HepG2 (cell line): Measurements from ENCODE around the gene VAC14. TPM values are rescaled to one million over a fixed set of nuclear protein-coding genes. Genes with fewer than 3 reads are reported as not detected.

Source experiments
- AGO1 ChIP-seq: fragments of 200-400 bp; formaldehyde crosslinking; IDR thresholded peaks from 2 replicates; pipeline ENCODE4 v1.6.1; 2017; ENCODE audit warnings: mild to moderate bottlenecking, low read depth, low read length, moderate library complexity; ENCODE audit not compliant: poor library complexity, severe bottlenecking
- GZF1 ChIP-seq: sonication (generic); formaldehyde crosslinking; IDR thresholded peaks from 2 replicates; pipeline ENCODE4 v1.5.1; 2020; ENCODE audit warnings: mild to moderate bottlenecking, missing genetic modification reagents
- LCORL ChIP-seq, 2 experiments: fragments of 450-650 bp in 1 of 2; sonication (generic) in 1 of 2; formaldehyde crosslinking in 1 of 2; IDR thresholded peaks; 2 replicates each; pipeline versions ENCODE4 v1.5.0 to v1.6.1; 2017 to 2020; ENCODE audit warnings: antibody characterized with exemption in 1 of 2, missing genetic modification reagents in 1 of 2
- NCOR1 ChIP-seq: fragments of 200-600 bp; sonication (generic); IDR thresholded peaks from 2 replicates; pipeline ENCODE4 v1.7.0; 2017; ENCODE audit warnings: antibody characterized with exemption, low read length, borderline replicate concordance
- PCBP2 ChIP-seq: fragments of 200-400 bp; formaldehyde crosslinking; optimal IDR thresholded peaks from 2 replicates; pipeline ENCODE3; 2018; ENCODE audit warnings: low read length, low read depth; ENCODE audit not compliant: poor library complexity, severe bottlenecking
- PPARG ChIP-seq: conservative IDR thresholded peaks from 2 replicates; pipeline ENCODE4 v1.6.1; 2016; ENCODE audit warnings: missing biosample characterization, missing genetic modification reagents
- RARG ChIP-seq: sonication (generic); formaldehyde crosslinking; IDR thresholded peaks from 2 replicates; pipeline ENCODE4 v1.4.0; 2020; ENCODE audit warnings: low read depth, mild to moderate bottlenecking, missing genetic modification reagents
- SP5 ChIP-seq: IDR thresholded peaks from 2 replicates; pipeline ENCODE4 v1.6.1; 2016; ENCODE audit warnings: low read depth, borderline replicate concordance
- U2AF2 ChIP-seq: fragments of 200-400 bp; formaldehyde crosslinking; IDR thresholded peaks from 2 replicates; pipeline ENCODE4 v1.6.1; 2017; ENCODE audit warnings: low read depth, mild to moderate bottlenecking, low read length
- XBP1 ChIP-seq: sonication (generic); formaldehyde crosslinking; IDR thresholded peaks from 2 replicates; pipeline ENCODE4 v1.5.0; 2020; ENCODE audit warnings: missing genetic modification reagents
- ZBTB2 ChIP-seq: sonication (generic); formaldehyde crosslinking; IDR thresholded peaks from 2 replicates; pipeline ENCODE4 v1.8.0; 2022; ENCODE audit warnings: low read depth, missing genetic modification reagents
- ZBTB8A ChIP-seq: sonication (generic); formaldehyde crosslinking; IDR thresholded peaks from 2 replicates; pipeline ENCODE4 v1.4.0; 2020; ENCODE audit warnings: mild to moderate bottlenecking, low read depth, missing genetic modification reagents, borderline replicate concordance
- ZFP37 ChIP-seq: sonication (generic); formaldehyde crosslinking; IDR thresholded peaks from 2 replicates; pipeline ENCODE4 v1.4.0; 2020; ENCODE audit warnings: missing genetic modification reagents, borderline replicate concordance
- ZNF160 ChIP-seq: sonication (generic); formaldehyde crosslinking; IDR thresholded peaks from 2 replicates; pipeline ENCODE4 v1.8.0; 2022; ENCODE audit warnings: mild to moderate bottlenecking, inconsistent platforms, missing genetic modification reagents
- ZNF282 ChIP-seq: fragments of 450-650 bp; IDR thresholded peaks from 2 replicates; pipeline ENCODE4 v1.6.1; 2018; ENCODE audit not compliant: partially characterized antibody
- ZNF30 ChIP-seq: sonication (generic); formaldehyde crosslinking; IDR thresholded peaks from 2 replicates; pipeline ENCODE4 v1.5.0; 2020; ENCODE audit warnings: mild to moderate bottlenecking, missing genetic modification reagents
- ZNF326 ChIP-seq: sonication (generic); formaldehyde crosslinking; IDR thresholded peaks from 2 replicates; pipeline ENCODE4 v1.4.0; 2020; ENCODE audit warnings: missing genetic modification reagents, borderline replicate concordance
- ZNF333 ChIP-seq: sonication (generic); formaldehyde crosslinking; IDR thresholded peaks from 2 replicates; pipeline ENCODE4 v1.4.0; 2020; ENCODE audit warnings: mild to moderate bottlenecking, missing genetic modification reagents, borderline replicate concordance
- ZNF572 ChIP-seq: sonication (generic); formaldehyde crosslinking; IDR thresholded peaks from 2 replicates; pipeline ENCODE4 v1.5.1; 2020; ENCODE audit warnings: mild to moderate bottlenecking, missing genetic modification reagents
- ZNF816 ChIP-seq: sonication (generic); formaldehyde crosslinking; IDR thresholded peaks from 2 replicates; pipeline ENCODE4 v1.8.0; 2022; ENCODE audit warnings: missing genetic modification reagents, mild to moderate bottlenecking, borderline replicate concordance
- polyA plus RNA-seq, 8 experiments: library from polyadenylated mRNA; depleted of rRNA in 3 of 8; stranded (reverse) in 7 of 8; unstranded in 1 of 8; fragments of >200 nt; fragmentation: Illumina TruSeq in 4 of 8; extraction: Trizol in 4 of 8; gene quantifications; 2 replicates each; pipeline versions ENCODE4 v1.2.1 to v1.2.3, GENCODE V29; 2011 to 2016; ENCODE audit warnings: low read depth in 4 of 8, missing spikeins in 1 of 8, mixed read lengths in 1 of 8; ENCODE audit not compliant: insufficient read depth in 1 of 8
- total RNA-seq, 5 experiments: library from RNA; depleted of rRNA; stranded (reverse); fragments of >200 nt; fragmentation: Illumina TruSeq; extraction: Trizol; gene quantifications; 2 replicates each; pipeline ENCODE4 v1.2.3, GENCODE V29; 2016; ENCODE audit warnings: low read depth in 1 of 5
- TF ChIP-seq, protein P1 (sequence below): sonication (generic); formaldehyde crosslinking; IDR thresholded peaks from 2 replicates; pipeline ENCODE4 v1.5.0; 2020; ENCODE audit warnings: missing genetic modification reagents
- TF ChIP-seq, protein P2 (sequence below): sonication (generic); formaldehyde crosslinking; IDR thresholded peaks from 2 replicates; pipeline ENCODE4 v1.4.0; 2020; ENCODE audit warnings: missing genetic modification reagents, borderline replicate concordance
- TF ChIP-seq, protein P3 (sequence below): IDR thresholded peaks from 2 replicates; pipeline ENCODE4 v1.6.1; 2016; ENCODE audit warnings: control low read depth

VAC14 gene
- total and polyA plus RNA-seq, 2 of the 13 experiments (the other 11 are each of a cell fraction or from before 2014, with no cell fraction given), result 23.5 to 24.6 TPM

DNA sequence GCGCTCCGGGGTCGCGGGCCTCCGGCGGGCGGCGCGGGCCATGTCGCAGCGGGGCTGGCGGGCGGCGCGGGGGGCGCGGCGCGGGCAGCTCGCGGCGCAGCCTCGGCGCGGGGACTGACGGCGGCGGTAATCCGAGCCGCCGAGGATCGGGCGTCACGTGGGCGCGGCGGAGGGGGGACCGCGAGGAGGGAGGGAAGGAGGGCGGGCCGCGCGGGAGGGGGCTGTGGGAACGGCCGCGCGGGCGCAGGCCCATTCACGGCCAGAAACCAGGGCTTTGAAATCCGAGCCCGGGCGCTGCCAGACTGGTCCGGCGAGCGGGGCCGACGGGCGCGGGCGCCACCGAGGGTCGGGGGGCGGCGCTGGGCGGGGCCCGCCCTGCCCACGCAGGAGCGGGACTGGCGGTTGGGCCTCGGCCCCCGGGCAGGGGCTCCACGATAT, 115.0 kb downstream of the VAC14 start, which contains the start of gene MTSS2 (continued):
- TF ChIP-seq, protein P1, sequence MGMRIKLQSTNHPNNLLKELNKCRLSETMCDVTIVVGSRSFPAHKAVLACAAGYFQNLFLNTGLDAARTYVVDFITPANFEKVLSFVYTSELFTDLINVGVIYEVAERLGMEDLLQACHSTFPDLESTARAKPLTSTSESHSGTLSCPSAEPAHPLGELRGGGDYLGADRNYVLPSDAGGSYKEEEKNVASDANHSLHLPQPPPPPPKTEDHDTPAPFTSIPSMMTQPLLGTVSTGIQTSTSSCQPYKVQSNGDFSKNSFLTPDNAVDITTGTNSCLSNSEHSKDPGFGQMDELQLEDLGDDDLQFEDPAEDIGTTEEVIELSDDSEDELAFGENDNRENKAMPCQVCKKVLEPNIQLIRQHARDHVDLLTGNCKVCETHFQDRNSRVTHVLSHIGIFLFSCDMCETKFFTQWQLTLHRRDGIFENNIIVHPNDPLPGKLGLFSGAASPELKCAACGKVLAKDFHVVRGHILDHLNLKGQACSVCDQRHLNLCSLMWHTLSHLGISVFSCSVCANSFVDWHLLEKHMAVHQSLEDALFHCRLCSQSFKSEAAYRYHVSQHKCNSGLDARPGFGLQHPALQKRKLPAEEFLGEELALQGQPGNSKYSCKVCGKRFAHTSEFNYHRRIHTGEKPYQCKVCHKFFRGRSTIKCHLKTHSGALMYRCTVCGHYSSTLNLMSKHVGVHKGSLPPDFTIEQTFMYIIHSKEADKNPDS, result no peak
- no peak for TF ChIP-seq ZFP37 (CRISPR knock-in tag)
- TF ChIP-seq ZBTB8A (CRISPR knock-in tag), result no peak
- TF ChIP-seq ZNF30 (CRISPR knock-in tag), result no peak
- no peak for TF ChIP-seq GZF1
- TF ChIP-seq ZNF326 (CRISPR knock-in tag), result 0 out of 2 replicates have a peak, but pooled peaks have one; percentile 49
- no peak for TF ChIP-seq NCOR1
- TF ChIP-seq U2AF2, result no peak
- TF ChIP-seq, protein P2, sequence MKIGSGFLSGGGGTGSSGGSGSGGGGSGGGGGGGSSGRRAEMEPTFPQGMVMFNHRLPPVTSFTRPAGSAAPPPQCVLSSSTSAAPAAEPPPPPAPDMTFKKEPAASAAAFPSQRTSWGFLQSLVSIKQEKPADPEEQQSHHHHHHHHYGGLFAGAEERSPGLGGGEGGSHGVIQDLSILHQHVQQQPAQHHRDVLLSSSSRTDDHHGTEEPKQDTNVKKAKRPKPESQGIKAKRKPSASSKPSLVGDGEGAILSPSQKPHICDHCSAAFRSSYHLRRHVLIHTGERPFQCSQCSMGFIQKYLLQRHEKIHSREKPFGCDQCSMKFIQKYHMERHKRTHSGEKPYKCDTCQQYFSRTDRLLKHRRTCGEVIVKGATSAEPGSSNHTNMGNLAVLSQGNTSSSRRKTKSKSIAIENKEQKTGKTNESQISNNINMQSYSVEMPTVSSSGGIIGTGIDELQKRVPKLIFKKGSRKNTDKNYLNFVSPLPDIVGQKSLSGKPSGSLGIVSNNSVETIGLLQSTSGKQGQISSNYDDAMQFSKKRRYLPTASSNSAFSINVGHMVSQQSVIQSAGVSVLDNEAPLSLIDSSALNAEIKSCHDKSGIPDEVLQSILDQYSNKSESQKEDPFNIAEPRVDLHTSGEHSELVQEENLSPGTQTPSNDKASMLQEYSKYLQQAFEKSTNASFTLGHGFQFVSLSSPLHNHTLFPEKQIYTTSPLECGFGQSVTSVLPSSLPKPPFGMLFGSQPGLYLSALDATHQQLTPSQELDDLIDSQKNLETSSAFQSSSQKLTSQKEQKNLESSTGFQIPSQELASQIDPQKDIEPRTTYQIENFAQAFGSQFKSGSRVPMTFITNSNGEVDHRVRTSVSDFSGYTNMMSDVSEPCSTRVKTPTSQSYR (CRISPR knock-in tag), result no peak
- no peak; the same call in 1 of the 2 replicates for TF ChIP-seq PPARG (CRISPR knock-in tag)
- no peak for TF ChIP-seq XBP1
- no peak; the same call in 1 of the 2 replicates for TF ChIP-seq ZNF160
- no peak for TF ChIP-seq RARG (CRISPR knock-in tag)
- TF ChIP-seq, protein P3, sequence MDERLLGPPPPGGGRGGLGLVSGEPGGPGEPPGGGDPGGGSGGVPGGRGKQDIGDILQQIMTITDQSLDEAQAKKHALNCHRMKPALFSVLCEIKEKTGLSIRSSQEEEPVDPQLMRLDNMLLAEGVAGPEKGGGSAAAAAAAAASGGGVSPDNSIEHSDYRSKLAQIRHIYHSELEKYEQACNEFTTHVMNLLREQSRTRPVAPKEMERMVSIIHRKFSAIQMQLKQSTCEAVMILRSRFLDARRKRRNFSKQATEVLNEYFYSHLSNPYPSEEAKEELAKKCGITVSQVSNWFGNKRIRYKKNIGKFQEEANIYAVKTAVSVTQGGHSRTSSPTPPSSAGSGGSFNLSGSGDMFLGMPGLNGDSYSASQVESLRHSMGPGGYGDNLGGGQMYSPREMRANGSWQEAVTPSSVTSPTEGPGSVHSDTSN (CRISPR knock-in tag), result no peak
- TF ChIP-seq ZBTB2, result peak; percentile 74
- TF ChIP-seq ZNF816 (CRISPR knock-in tag), result no peak
- TF ChIP-seq LCORL (IDR thresholded peaks at IDR 0.05), result no peak
- TF ChIP-seq LCORL (CRISPR knock-in tag; IDR thresholded peaks at IDR 0.05), result peak; percentile 49
- TF ChIP-seq ZNF333 (CRISPR knock-in tag), result 0 out of 2 replicates have a peak, but pooled peaks have one; percentile 11
- no peak for TF ChIP-seq AGO1
- TF ChIP-seq ZNF572, result no peak
- TF ChIP-seq SP5 (CRISPR knock-in tag), result peak; percentile 63
- no peak for TF ChIP-seq ZNF282
- TF ChIP-seq PCBP2, result no peak
